A673 (cell line): Measurements from ENCODE around the gene TEX51.

Experiments used
- CTCF ChIP-seq: fragments of 300-800, 200-600 bp; sonication (generic); conservative IDR thresholded peaks from 2 replicates; pipeline ENCODE4 v1.5.1; 2017; ENCODE audit warnings: low read depth, mild to moderate bottlenecking, antibody characterized with exemption, low read length, moderate library complexity, mixed read lengths
- EZH2 ChIP-seq: fragments of 200-600 bp; sonication (generic); IDR thresholded peaks from 2 replicates; pipeline ENCODE4 v1.6.1; 2017; ENCODE audit warnings: borderline replicate concordance, low read depth, mild to moderate bottlenecking, mixed read lengths, antibody characterized with exemption, low read length; ENCODE audit not compliant: poor library complexity, severe bottlenecking

- no peak for TF ChIP-seq CTCF
- no peak for TF ChIP-seq EZH2
Measured at GRCh38 chr2:126932529-126932928, 33.8 kb downstream of the TEX51 start.
